WTC11 (cell line): ENCODE results near the gene SASH3.

Source experiments
- ATF3 ChIP-seq: sonication (generic); formaldehyde crosslinking; conservative IDR thresholded peaks from 2 replicates; pipeline ENCODE4 v1.8.1; 2022; ENCODE audit warnings: mild to moderate bottlenecking, missing genetic modification reagents
- CTCF ChIP-seq: fragments of 200-600 bp; IDR thresholded peaks from 2 replicates; pipeline ENCODE4 v1.8.0; 2022; ENCODE audit warnings: antibody characterized with exemption
- ELF4 ChIP-seq: sonication (generic); formaldehyde crosslinking; IDR thresholded peaks from 2 replicates; pipeline ENCODE4 v1.8.1; 2022; ENCODE audit warnings: low read depth, mild to moderate bottlenecking, moderate library complexity, missing genetic modification reagents
- GABPB1 ChIP-seq: sonication (generic); formaldehyde crosslinking; IDR thresholded peaks from 2 replicates; pipeline ENCODE4 v1.8.1; 2023; ENCODE audit warnings: mild to moderate bottlenecking, missing genetic modification reagents
- MXD4 ChIP-seq: fragments of 250-450 bp; sonication (Bioruptor Pico); IDR thresholded peaks from 2 replicates; pipeline ENCODE4 v1.8.0; 2021; ENCODE audit warnings: mild to moderate bottlenecking, moderate library complexity, borderline replicate concordance
- NR2C2 ChIP-seq: sonication (generic); formaldehyde crosslinking; IDR thresholded peaks from 2 replicates; pipeline ENCODE4 v1.8.0; 2022; ENCODE audit warnings: mild to moderate bottlenecking, missing genetic modification reagents
- STAT6 ChIP-seq: sonication (generic); formaldehyde crosslinking; conservative IDR thresholded peaks from 2 replicates; pipeline ENCODE4 v1.8.1; 2023; ENCODE audit warnings: mild to moderate bottlenecking, low read depth, missing genetic modification reagents, moderate library complexity

- TF ChIP-seq CTCF (no peak), ATF3 (CRISPR knock-in tag) (no peak), GABPB1 (CRISPR knock-in tag) (no peak), NR2C2 (CRISPR knock-in tag) (no peak), MXD4 (CRISPR knock-in tag) (no peak), ELF4 (CRISPR knock-in tag) (no peak), STAT6 (no peak)
These were observed 51.5 kb downstream of the SASH3 start for GRCh38 chrX:129831091-129831885.
